ENCODE measurements around the gene LCTL.
A peak's percentile ranks its signal among the peaks of the same experiment; 100 is the strongest.
"Not testable (repeated sequence)": the region's sequence is repeated elsewhere in the genome, so short reads cannot be mapped to it uniquely, and the experiment has no call there.

The LCTL gene

GRCh38 chr15:66564136-66565041 is 1.4 kb downstream of the LCTL start:
- DNase-seq = no peak

DNA sequence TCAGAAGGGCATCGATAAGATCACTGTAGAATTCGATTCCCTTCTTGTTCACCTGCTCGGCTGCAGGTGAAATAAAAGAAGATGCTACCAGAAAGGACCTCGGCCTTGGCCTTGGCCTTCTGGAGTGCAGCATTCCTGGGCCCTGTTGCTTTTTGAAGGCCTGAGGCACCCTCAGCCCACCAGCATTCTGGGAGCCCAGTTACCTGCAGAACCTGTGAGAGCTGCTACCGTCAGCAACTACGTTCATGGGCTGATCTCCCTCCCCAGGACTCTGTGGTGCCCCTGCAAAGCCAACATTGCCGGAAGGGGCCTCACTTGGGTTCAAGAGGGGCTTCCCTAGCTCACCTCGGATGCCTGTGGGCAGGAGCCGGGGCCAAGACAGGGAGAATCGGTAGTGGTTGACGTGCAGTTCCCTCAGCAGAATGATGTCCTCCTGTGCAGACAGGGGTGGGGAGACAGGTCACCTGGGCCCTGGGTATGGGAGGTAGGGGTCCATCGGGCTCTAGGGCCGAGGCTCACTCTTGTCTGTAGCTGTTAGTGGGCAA is 2.2 kb downstream of the LCTL start:
- no peak for DNase-seq

DNA sequence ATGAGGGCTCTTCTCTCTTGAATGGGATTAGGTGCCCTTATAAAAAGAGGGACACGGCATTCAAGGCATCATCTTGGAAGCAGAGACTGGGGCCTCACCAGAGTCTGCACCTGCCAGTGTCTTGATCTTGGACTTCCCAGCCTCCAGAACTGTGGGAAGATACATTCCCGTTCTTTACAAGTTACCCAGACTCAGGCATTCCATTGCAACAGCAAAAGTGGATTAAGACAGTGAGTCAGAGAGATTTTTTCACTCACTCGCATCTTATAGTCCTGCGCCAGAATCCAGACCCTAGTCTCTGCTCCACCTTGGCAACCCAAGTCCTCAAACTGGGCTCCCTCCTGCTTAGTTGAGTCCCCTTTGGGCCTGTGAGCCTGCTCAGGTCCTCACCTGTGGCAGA is 2.7 kb downstream of the LCTL start:
- no peak for DNase-seq

DNA sequence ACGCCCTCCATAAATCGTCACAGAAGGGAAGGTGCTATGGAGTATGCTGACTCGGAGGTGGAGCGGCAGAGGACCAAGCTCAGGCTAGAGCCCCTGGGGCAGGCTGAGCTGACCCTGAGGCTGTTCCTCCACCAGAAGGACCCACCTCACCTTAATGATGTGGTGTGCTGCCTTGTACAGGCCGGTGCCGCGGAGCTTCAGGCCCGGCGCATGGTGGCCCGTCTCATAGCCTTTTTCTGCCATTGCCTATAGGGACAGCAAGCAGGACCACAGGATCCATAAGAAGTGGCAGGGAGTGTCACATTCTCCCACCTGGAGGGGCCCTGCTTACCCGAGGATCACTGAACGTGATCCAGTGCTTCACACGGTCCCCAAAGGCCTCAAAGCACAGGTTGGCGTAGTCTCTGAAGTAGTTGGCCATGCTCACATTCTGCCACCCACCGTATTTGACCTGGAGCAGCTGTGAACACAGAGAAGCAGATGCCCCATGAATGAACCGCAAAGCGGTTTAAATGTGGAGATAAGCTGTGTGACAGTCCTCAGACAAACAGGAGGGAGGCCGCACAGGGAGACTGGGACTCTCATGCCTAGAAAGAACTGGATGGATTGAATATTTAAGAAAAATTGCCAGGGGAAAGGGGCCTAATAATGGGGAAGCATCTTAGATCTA is 4.8 kb downstream of the LCTL start:
- no peak for DNase-seq

DNA sequence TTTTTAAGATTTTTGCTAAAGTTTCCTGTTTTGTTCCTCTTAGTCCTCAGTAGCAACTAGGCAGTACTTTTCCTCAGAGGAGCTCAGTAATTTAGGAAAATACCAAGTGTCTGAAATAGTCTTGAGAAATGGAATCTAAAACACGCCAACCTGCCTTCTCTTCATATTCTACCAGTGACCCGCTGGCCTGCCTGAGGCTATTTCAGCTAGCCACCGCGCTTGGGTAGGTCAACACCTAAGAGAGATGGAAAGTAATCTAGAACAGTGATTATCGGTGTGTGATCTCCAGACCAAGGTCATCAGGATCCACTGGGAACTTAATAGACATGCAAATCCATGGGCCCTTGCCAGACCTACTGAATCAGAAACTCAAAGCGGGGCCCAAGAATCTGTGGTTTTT is 7.5 kb downstream of the LCTL start:
- DNase-seq = no peak

DNA sequence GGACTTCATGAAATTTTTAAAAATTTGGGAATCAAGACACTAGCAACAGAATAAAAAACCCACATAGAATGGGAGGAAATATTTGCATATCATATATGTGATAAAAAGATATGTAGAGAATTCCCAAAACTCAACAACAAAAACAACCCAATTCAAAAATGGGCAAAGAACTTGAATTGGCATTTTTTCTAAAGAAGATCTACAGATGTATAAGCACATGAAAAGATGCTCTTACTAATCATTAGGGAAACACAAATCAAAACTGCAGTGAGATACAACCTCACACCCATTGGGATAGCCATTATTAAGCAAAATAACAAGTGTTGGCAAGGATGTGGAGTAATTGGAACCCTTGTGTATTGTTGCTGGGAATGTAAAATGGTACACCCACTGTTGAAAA is 10.1 kb downstream of the LCTL start:
- no peak for DNase-seq

GRCh38 chr15:66545255-66545654 is 20.5 kb downstream of the LCTL start:
- DNase-seq = no peak

- no peak for DNase-seq
Measured at GRCh38 chr15:66542896-66543295, 22.9 kb downstream of the LCTL start.

GRCh38 chr15:66535056-66535455 is 30.7 kb downstream of the LCTL start:
- no peak for DNase-seq

DNA sequence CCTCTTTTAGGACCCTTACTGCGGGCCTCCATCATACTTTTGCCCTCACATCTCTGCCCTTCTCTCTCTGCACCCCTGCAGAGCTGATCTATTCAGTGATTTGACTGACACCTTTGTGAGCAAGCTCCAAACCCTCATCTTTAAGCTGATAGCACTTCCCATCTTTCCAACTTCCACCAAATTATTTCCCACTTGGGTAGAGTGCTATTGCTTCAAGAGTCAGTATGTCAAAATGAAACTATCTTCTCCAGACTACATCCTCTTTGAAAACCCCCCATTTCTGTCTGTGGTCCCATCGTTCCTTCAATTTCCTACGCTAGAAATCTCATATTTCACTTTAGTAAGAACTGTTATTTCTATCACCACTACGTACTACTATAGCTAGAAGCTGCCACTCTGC is 41.0 kb downstream of the LCTL start:
- no peak for DNase-seq

GRCh38 chr15:66523926-66524325 is 41.9 kb downstream of the LCTL start:
- DNase-seq = no peak

DNA sequence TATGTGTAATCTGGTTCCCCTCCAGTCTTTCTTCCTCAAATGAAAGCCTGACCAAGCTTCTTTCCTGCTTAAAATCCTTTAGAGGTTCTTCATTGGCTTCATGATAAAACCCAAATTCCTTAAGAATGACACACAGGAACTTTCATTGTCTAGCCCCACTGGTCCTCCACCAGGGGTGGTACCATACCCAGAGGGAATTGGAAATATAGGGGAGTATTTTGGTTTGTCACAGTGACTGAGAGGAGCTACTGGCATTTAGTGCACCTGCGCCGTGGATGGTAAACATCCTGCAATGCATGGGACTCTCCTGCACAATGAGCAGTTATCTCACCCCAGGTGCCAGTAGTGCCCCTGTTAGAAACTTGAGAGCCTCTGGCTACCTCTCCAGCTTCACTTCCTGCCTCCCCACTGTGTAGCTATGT is 49.9 kb downstream of the LCTL start:
- DNase-seq = no peak

DNA sequence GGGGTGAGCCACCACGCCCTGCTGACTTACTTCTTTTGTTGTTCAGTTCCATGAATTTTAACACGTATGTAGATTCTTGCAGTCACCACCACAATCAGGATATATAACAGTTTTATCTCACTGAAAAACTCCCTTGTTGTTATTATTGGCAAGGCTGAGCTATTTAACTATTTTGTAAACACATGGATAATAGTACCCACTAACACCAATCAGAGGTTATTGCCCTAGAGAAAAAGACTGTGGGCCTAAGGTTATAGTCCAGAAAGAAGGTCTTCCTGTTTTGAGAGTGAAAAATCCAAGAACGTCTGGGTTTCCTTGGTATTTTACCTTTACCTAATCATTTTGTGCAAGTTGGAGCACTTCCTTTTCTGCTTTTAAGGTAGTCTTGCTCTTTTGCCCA is 51.2 kb downstream of the LCTL start:
- no peak for DNase-seq

DNA sequence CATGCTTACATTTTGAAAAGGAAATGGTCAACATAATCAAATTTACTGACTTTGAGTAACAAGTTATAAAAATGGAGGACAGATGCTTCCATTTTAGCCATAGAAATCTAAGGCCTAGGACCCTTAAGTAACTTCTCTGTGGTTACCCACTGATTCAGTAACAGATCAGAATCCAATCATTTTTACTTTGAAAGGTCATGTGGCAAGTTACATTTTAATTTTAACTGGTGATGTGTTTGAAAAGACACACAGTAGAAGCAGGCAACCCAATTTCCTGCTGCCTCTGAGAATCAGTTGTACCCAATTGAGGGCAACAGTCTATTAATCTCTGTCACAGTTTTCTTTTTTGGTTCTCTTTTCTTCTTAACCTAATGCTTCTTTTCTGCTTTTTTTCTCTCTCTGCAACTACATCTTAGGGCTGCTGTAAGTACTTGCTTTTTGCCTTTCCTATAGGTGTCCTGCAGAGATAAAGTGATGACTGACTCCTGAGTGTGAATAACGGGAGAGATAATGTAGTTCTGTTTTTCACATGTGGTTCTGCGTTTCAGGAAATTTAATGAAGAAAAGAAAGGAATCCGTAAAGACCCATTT is 57.4 kb downstream of the LCTL start:
- no peak for DNase-seq

DNA sequence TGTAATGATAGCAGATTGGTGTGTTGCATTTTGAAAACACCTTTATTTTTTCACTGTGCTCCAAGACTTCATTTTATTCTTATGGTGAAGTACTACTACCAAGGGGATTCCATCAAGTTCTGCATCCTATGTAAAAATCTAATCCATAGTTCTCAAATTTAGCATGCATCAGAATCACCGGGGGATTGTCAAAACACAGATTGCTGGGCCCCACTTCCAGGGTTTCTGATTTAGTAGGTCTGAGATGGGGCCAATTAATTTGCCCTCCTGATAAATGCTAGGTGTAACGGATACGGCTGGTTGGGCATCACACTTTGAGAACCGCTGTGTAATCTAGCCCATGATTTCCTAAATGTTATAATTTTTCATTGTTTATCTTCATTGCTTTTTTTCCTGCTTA is 60.0 kb downstream of the LCTL start:
- DNase-seq = no peak

- no peak for DNase-seq
Measured at GRCh38 chr15:66505430-66505811, 60.4 kb downstream of the LCTL start.

DNA sequence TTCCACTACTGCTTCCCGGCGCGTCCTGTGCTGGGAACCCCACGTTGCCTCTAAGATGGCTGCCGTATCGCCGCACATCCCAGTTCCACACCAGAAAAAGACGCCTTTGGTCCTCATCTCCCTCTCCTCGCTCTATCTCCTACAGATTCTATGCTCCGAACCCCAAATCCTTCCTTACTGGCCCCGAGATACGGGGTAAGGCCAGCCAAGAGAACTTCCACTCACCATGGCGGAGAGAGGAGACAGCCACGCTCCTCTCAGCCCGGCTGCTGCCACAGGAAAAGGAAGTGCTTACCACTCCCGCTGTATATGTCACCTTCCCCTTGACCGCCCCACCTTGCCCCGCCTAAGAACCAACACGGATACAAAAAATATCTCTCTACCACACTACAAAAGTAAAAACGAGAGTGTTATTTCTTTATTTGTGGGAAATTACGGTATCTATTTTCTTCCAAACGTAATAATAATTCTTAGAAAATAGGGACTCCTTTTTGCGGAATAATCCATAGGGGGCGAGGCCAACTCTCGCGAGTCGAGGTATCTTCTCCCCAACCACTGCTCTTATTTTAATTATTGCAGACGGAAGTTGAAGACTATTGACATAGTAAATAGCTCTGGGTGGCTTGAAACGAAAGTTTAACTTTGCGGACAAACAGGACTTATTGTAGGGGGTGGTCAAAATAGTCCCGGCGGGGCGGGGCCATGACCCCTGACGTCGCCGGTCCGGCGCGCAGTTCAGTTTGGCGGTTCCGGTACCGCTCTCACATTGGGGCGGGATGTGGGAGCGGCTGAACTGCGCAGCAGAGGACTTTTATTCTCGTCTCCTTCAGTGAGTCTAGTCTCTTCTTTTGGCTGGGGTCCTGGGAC is 61.0 kb downstream of the LCTL start, which contains the start of the genes RPL4 and ZWILCH:
Gene RPL4, minus strand, starts transcription at position 293 of the 867 bp plus-strand sequence. Its CDS starts 65 bp downstream, at position 228.
Gene ZWILCH, plus strand, starts transcription at position 764 of the 867 bp plus-strand sequence. Its CDS starts 13 bp downstream, at position 777.
- peak; percentile 66 to 80 for DNase-seq

DNA sequence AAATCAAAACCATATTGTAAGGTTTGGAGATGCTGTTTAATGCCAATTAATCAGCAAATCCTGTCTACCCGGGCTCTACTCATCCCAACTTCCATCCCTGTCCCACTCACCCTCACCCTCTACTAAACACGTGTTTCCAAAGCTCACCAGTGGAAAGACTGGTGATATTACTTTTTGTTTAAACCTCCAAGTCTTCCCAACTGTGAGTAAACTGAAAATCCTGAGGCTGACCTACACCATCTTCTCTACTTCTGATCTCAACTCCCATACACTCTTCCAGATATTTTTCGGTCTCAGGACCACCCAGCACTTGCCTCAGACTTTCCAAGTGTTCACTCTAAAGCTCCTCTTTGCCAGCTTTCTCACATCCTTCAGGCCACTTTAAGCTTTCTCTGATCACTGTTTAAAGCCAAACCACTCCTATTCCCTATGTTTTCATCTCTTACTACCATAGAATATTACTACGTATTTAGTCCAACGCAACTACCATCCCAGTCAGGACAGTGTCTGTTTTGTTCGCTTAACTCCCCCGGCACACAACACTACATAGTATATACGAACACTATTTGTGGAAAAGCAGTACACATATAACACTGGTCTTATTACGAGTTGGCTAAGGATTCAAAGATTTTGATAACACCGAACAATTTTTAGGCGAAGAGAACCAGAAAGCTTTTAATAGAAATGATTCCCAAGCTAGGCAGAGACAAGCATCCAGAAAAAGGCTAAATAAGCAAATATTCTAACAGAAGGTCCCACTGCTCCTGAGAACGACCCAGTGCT is 61.8 kb downstream of the LCTL start:
- DNase-seq = no peak

GRCh38 chr15:66503041-66503648 is 62.7 kb downstream of the LCTL start:
- DNase-seq = not testable (repeated sequence)

DNA sequence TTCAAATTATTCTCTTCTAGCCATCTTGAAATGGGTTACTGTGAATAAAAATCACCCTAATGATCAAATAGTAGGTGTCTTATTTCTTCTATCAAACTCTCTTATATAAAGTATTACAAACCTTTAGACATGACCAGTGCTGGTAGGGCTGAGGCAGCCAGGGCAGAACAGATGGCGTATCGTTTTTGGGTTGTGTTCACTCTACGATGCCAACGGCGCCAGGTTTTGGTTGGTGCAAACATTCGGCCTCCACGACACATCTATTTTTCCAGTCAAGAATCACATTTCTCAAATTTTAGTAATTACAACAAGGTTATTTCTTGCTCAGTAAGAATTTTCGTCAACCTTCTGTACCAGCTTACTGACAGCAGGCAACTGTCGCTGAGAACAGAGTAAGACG is 63.3 kb downstream of the LCTL start:
- DNase-seq = no peak

DNA sequence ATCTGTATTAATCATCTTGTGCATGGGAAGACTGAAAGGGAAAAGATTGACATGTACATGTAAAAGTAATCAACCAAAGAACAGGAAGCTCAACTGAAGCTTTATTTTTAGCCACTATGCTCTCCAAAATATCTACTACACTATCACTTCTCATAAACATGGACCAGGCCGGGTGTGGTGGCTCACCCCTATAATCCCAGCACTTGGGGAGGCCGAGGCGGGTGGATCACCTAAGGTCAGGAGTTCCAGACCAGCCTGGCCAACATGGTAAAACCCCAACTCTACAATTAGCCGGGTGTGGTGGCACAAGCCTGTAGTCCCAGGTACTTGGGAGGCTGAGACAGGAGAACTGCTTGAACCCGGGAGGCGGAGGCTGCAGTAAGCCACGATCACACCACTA is 65.5 kb downstream of the LCTL start:
- DNase-seq = not testable (repeated sequence)
